HepG2 (cell line): ENCODE results near the gene MRPS25. TPM values are rescaled to one million over a fixed set of nuclear protein-coding genes. Genes with fewer than 3 reads are reported as not detected.

ENCODE experiments used
- ATF7-NPFF ChIP-seq: sonication (generic); formaldehyde crosslinking; IDR thresholded peaks from 2 replicates; pipeline ENCODE4 v1.8.1; 2023; ENCODE audit warnings: mild to moderate bottlenecking, low read depth, missing genetic modification reagents, moderate library complexity
- CREM ChIP-seq, 2 experiments: sonication (generic) in 1 of 2; formaldehyde crosslinking in 1 of 2; IDR thresholded peaks; 2 replicates each; pipeline versions ENCODE4 v1.4.0 to v1.6.1; 2016 to 2020; ENCODE audit warnings: antibody characterized with exemption in 1 of 2, mild to moderate bottlenecking in 1 of 2, missing genetic modification reagents in 1 of 2
- E2F1 ChIP-seq: sonication (generic); formaldehyde crosslinking; IDR thresholded peaks from 2 replicates; pipeline ENCODE4 v1.5.0; 2020; ENCODE audit warnings: missing genetic modification reagents
- ELF3 ChIP-seq: IDR thresholded peaks from 2 replicates; pipeline ENCODE4 v1.6.1; 2016; ENCODE audit warnings: missing genetic modification reagents, missing compliant biosample characterization
- ETV5 ChIP-seq: IDR thresholded peaks from 2 replicates; pipeline ENCODE4 v1.6.1; 2018; ENCODE audit warnings: missing biosample characterization, missing genetic modification reagents, inconsistent platforms, borderline replicate concordance
- HNRNPL ChIP-seq: fragments of 200-400 bp; formaldehyde crosslinking; IDR thresholded peaks from 2 replicates; pipeline ENCODE4 v1.6.1; 2017; ENCODE audit warnings: mild to moderate bottlenecking, low read depth, low read length
- HOXA5 ChIP-seq: sonication (generic); formaldehyde crosslinking; IDR thresholded peaks from 2 replicates; pipeline ENCODE4 v1.4.0; 2020; ENCODE audit warnings: missing genetic modification reagents
- KDM2A ChIP-seq: sonication (generic); formaldehyde crosslinking; IDR thresholded peaks from 2 replicates; pipeline ENCODE4 v1.4.0; 2020; ENCODE audit warnings: low read depth, missing genetic modification reagents, borderline replicate concordance
- KLF6 ChIP-seq: IDR thresholded peaks from 2 replicates; pipeline ENCODE4 v1.8.0; 2016; ENCODE audit warnings: missing biosample characterization, missing genetic modification reagents
- MNT ChIP-seq: fragments of 450-650 bp; IDR thresholded peaks from 2 replicates; pipeline ENCODE4 v1.6.1; 2016
- NCOA2 ChIP-seq: sonication (generic); formaldehyde crosslinking; IDR thresholded peaks from 2 replicates; pipeline ENCODE4 v1.8.0; 2022; ENCODE audit warnings: inconsistent platforms
- NPAS2 ChIP-seq: sonication (generic); formaldehyde crosslinking; IDR thresholded peaks from 2 replicates; pipeline ENCODE4 v1.8.0; 2022; ENCODE audit warnings: mild to moderate bottlenecking, missing genetic modification reagents, borderline replicate concordance
- NR3C1 ChIP-seq: sonication (generic); formaldehyde crosslinking; IDR thresholded peaks from 2 replicates; pipeline ENCODE4 v1.4.0; 2020; ENCODE audit warnings: missing genetic modification reagents
- POLR2G ChIP-seq: fragments of 200-400 bp; formaldehyde crosslinking; IDR thresholded peaks from 2 replicates; pipeline ENCODE4 v1.6.1; 2018; ENCODE audit warnings: mild to moderate bottlenecking, low read depth, low read length, moderate library complexity
- SAP130 ChIP-seq: IDR thresholded peaks from 2 replicates; pipeline ENCODE4 v1.6.1; 2016; ENCODE audit warnings: low read depth
- SATB2 ChIP-seq: sonication (generic); formaldehyde crosslinking; IDR thresholded peaks from 2 replicates; pipeline ENCODE4 v1.5.0; 2020; ENCODE audit warnings: missing genetic modification reagents
- SRSF4 ChIP-seq: fragments of 200-400 bp; formaldehyde crosslinking; IDR thresholded peaks from one replicate; pipeline ENCODE4 v1.6.1; 2018; ENCODE audit warnings: mild to moderate bottlenecking, low read depth, low read length, moderate library complexity; ENCODE audit not compliant: poor library complexity, severe bottlenecking
- TOE1 ChIP-seq: sonication (generic); formaldehyde crosslinking; IDR thresholded peaks from 2 replicates; pipeline ENCODE4 v1.4.0; 2020; ENCODE audit warnings: mild to moderate bottlenecking, missing genetic modification reagents
- ZFY ChIP-seq: sonication (generic); formaldehyde crosslinking; IDR thresholded peaks from 2 replicates; pipeline ENCODE4 v1.4.0; 2020; ENCODE audit warnings: missing genetic modification reagents
- ZNF547 ChIP-seq: sonication (generic); formaldehyde crosslinking; IDR thresholded peaks from 2 replicates; pipeline ENCODE4 v1.5.1; 2020; ENCODE audit warnings: mild to moderate bottlenecking, missing genetic modification reagents
- ZNF549 ChIP-seq: sonication (generic); formaldehyde crosslinking; IDR thresholded peaks from 2 replicates; pipeline ENCODE4 v1.5.0; 2020; ENCODE audit warnings: missing genetic modification reagents
- ZNF615 ChIP-seq: sonication (generic); formaldehyde crosslinking; IDR thresholded peaks from 2 replicates; pipeline ENCODE4 v1.5.0; 2020; ENCODE audit warnings: mild to moderate bottlenecking, missing genetic modification reagents, borderline replicate concordance
- ZNF660 ChIP-seq: sonication (generic); formaldehyde crosslinking; IDR thresholded peaks from 2 replicates; pipeline ENCODE4 v1.5.1; 2020; ENCODE audit warnings: mild to moderate bottlenecking, low read depth, missing genetic modification reagents, borderline replicate concordance
- ZNF781 ChIP-seq: sonication (generic); formaldehyde crosslinking; IDR thresholded peaks from 2 replicates; pipeline ENCODE4 v1.5.1; 2020; ENCODE audit warnings: borderline replicate concordance, mild to moderate bottlenecking, missing genetic modification reagents; ENCODE audit errors: not compliant biosample characterization
- polyA plus RNA-seq, 8 experiments: library from polyadenylated mRNA; depleted of rRNA in 3 of 8; stranded (reverse) in 7 of 8; unstranded in 1 of 8; fragments of >200 nt; fragmentation: Illumina TruSeq in 4 of 8; extraction: Trizol in 4 of 8; gene quantifications; 2 replicates each; pipeline versions ENCODE4 v1.2.1 to v1.2.3, GENCODE V29; 2011 to 2016; ENCODE audit warnings: low read depth in 4 of 8, missing spikeins in 1 of 8, mixed read lengths in 1 of 8; ENCODE audit not compliant: insufficient read depth in 1 of 8
- total RNA-seq, 5 experiments: library from RNA; depleted of rRNA; stranded (reverse); fragments of >200 nt; fragmentation: Illumina TruSeq; extraction: Trizol; gene quantifications; 2 replicates each; pipeline ENCODE4 v1.2.3, GENCODE V29; 2016; ENCODE audit warnings: low read depth in 1 of 5
- TF ChIP-seq, protein P1 (sequence below): sonication (generic); formaldehyde crosslinking; IDR thresholded peaks from 2 replicates; pipeline ENCODE4 v1.8.0; 2022; ENCODE audit warnings: missing genetic modification reagents, mild to moderate bottlenecking, moderate library complexity, borderline replicate concordance

MRPS25 gene
- total and polyA plus RNA-seq, 2 of the 13 experiments (the other 11 are each of a cell fraction or from before 2014, with no cell fraction given), result 60.1 to 74.3 TPM

DNA sequence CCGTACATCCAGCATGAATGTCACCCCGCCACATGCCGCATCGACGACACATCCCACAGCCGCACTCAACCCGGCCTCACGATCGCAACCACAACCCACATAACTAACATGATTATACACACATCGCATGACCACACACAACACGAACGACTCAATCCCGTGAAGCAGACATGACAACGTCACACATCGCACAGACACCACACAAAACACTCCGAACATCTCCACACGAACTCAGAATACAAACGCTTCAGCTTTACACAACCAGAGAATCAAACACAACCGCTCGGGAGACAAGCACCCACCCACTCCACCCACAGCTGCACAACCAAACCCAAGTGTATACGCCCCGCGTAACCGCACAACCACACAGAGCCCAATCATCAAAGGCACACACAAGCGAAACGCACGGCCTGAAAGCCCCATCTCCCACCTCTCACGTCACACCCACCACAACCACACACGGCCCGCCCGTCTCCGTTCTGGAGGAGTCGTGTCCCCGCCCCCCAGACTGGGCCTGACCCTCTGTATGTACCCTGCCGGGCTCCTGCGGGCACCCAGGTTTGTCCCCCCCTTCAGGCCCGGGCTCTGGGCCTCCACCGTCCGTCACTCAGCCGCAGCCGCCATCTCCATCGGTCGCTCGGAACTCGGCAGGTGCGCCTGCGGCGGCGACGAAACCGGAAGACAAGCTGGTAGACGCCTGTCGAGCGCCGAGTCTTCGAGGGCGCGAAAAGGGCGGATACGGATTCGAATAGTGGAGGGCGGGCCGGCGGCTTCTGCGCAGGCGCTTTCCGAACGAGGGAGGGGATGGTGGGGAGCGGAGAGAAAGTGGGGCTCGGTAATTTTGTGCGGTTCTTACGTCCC lies 33.6 kb upstream of the MRPS25 start, which contains the start of gene RBSN (continued):
- TF ChIP-seq ZFY (peak; percentile 96), TOE1 (CRISPR knock-in tag) (peak; percentile 85), ZNF549 (no peak), ZNF615 (CRISPR knock-in tag) (peak; percentile 75; the same call in 1 of the 2 replicates), NR3C1 (CRISPR knock-in tag) (no peak), ZNF660 (CRISPR knock-in tag) (no peak), HOXA5 (CRISPR knock-in tag) (peak; percentile 92), ZNF547 (CRISPR knock-in tag) (peak; percentile 80; the same call in 1 of the 2 replicates), HNRNPL (peak; percentile 81), SRSF4 (no peak), NPAS2 (CRISPR knock-in tag) (no peak), SATB2 (CRISPR knock-in tag) (peak; percentile 73; the same call in 1 of the 2 replicates), KDM2A (CRISPR knock-in tag) (peak; percentile 93; the same call in 1 of the 2 replicates), KLF6 (CRISPR knock-in tag) (peak; percentile 58), MNT (no peak), NCOA2 (CRISPR knock-in tag) (peak; percentile 67), ATF7-NPFF (CRISPR knock-in tag) (peak; percentile 96), E2F1 (peak; percentile 99), ETV5 (CRISPR knock-in tag) (peak; percentile 97), ELF3 (CRISPR knock-in tag) (peak; percentile 93), SAP130 (CRISPR knock-in tag) (peak; percentile 97), POLR2G (peak; percentile 92), ZNF781 (CRISPR knock-in tag) (peak; percentile 33), CREM (IDR thresholded peaks at IDR 0.05) (peak; percentile 91), CREM (CRISPR knock-in tag; IDR thresholded peaks at IDR 0.05) (peak; percentile 54; the same call in 1 of the 2 replicates)
- TF ChIP-seq, protein P1, sequence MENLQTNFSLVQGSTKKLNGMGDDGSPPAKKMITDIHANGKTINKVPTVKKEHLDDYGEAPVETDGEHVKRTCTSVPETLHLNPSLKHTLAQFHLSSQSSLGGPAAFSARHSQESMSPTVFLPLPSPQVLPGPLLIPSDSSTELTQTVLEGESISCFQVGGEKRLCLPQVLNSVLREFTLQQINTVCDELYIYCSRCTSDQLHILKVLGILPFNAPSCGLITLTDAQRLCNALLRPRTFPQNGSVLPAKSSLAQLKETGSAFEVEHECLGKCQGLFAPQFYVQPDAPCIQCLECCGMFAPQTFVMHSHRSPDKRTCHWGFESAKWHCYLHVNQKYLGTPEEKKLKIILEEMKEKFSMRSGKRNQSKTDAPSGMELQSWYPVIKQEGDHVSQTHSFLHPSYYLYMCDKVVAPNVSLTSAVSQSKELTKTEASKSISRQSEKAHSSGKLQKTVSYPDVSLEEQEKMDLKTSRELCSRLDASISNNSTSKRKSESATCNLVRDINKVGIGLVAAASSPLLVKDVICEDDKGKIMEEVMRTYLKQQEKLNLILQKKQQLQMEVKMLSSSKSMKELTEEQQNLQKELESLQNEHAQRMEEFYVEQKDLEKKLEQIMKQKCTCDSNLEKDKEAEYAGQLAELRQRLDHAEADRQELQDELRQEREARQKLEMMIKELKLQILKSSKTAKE (CRISPR knock-in tag), result peak; percentile 75
